PC-9 (cell line): ENCODE results near the gene NPC2. TPM values are rescaled to one million over a fixed set of nuclear protein-coding genes. Genes with fewer than 3 reads are reported as not detected.

Experiments
- BruUV-seq: library from RNA; stranded (reverse); fragments of 400-500 nt; replicated peaks from 2 replicates; lab custom pipeline; 2021; lab: Mats Ljungman, UMichigan
- CTCF ChIA-PET: fragments of 300-600 bp; sonication (Branson Sonifier 250); formaldehyde crosslinking; loops from one replicate; lab custom pipeline; 2022; ENCODE audit warnings: antibody characterized with exemption; lab: Charles Lee
- POLR2A ChIA-PET: fragments of 300-600 bp; sonication (Branson Sonifier 250); formaldehyde crosslinking; loops from one replicate; lab custom pipeline; 2022; ENCODE audit warnings: antibody characterized with exemption; ENCODE audit not compliant: unreplicated experiment; lab: Charles Lee
- DNase-seq, 2 experiments: peaks; one replicate each; pipeline versions ENCODE4 v3.0.0 to v3.0.0-alpha.2; 2015 to 2022; ENCODE audit warnings: mixed read lengths in 1 of 2
- H2AFZ ChIP-seq: fragments of 200-600 bp; sonication (generic); 2 replicates; pipeline ENCODE4 v1.8.1; 2017; ENCODE audit warnings: antibody characterized with exemption
- H3F3A ChIP-seq: fragments of 200-600 bp; sonication (generic); 2 replicates; pipeline ENCODE4 v1.8.1; 2017; ENCODE audit warnings: antibody characterized with exemption, mild to moderate bottlenecking, low read depth; ENCODE audit not compliant: insufficient read depth
- H3K27ac ChIP-seq: fragments of 200-600 bp; sonication (generic); 2 replicates; pipeline ENCODE4 v1.6.1; 2016; ENCODE audit warnings: mixed run types
- H3K27me3 ChIP-seq: fragments of 200-600 bp; sonication (generic); 2 replicates; pipeline ENCODE4 v1.6.1; 2016; ENCODE audit warnings: low read depth, mixed run types; ENCODE audit not compliant: insufficient read depth
- H3K36me3 ChIP-seq: fragments of 200-600 bp; sonication (generic); 2 replicates; pipeline ENCODE4 v1.6.1; 2016; ENCODE audit warnings: low read depth, mixed run types
- H3K4me1 ChIP-seq: fragments of 200-600 bp; sonication (generic); replicated peaks from 2 replicates; pipeline ENCODE4 v1.6.1; 2016; ENCODE audit warnings: mixed run types; ENCODE audit not compliant: insufficient read depth
- H3K4me2 ChIP-seq: fragments of 200-600 bp; sonication (generic); 2 replicates; pipeline ENCODE4 v1.6.1; 2017; ENCODE audit warnings: mixed run types
- H3K4me3 ChIP-seq: fragments of 200-600 bp; sonication (generic); 2 replicates; pipeline ENCODE4 v1.6.1; 2016; ENCODE audit warnings: mixed run types
- H3K79me2 ChIP-seq: fragments of 200-600 bp; sonication (generic); 2 replicates; pipeline ENCODE4 v1.6.1; 2017; ENCODE audit warnings: low read depth, mixed run types
- H3K9me2 ChIP-seq: fragments of 200-600 bp; sonication (generic); 2 replicates; pipeline ENCODE4 v1.8.1; 2017; ENCODE audit warnings: mild to moderate bottlenecking; ENCODE audit not compliant: insufficient read depth
- H3K9me3 ChIP-seq: fragments of 200-600 bp; sonication (generic); 2 replicates; pipeline ENCODE4 v1.8.1; 2016; ENCODE audit warnings: low read depth; ENCODE audit not compliant: insufficient read depth
- H4K20me1 ChIP-seq: fragments of 200-600 bp; sonication (generic); 2 replicates; pipeline ENCODE4 v1.8.1; 2017; ENCODE audit not compliant: insufficient read depth
- CTCF ChIP-seq: fragments of 200-600 bp; sonication (generic); conservative IDR thresholded peaks from 2 replicates; pipeline ENCODE4 v1.6.1; 2017; ENCODE audit warnings: mixed run types, antibody characterized with exemption, mild to moderate bottlenecking, moderate library complexity
- EZH2 ChIP-seq: fragments of 200-600 bp; sonication (generic); IDR thresholded peaks from 2 replicates; pipeline ENCODE4 v1.8.0; 2017; ENCODE audit warnings: antibody characterized with exemption, low read depth
- intact Hi-C: fragments of 100-400 bp; cut with micrococcal nuclease; formaldehyde crosslinking; loops from one replicate; pipeline ENCODE4 v1.10.0; 2022; ENCODE audit not compliant: unreplicated experiment
- total RNA-seq: library from RNA; stranded (reverse); gene quantifications from 2 replicates; pipeline ENCODE4 v1.2.3, GENCODE V29; 2021

The NPC2 gene
- total RNA-seq, 1 experiment from 2014 or later, result 1,010 TPM

DNA sequence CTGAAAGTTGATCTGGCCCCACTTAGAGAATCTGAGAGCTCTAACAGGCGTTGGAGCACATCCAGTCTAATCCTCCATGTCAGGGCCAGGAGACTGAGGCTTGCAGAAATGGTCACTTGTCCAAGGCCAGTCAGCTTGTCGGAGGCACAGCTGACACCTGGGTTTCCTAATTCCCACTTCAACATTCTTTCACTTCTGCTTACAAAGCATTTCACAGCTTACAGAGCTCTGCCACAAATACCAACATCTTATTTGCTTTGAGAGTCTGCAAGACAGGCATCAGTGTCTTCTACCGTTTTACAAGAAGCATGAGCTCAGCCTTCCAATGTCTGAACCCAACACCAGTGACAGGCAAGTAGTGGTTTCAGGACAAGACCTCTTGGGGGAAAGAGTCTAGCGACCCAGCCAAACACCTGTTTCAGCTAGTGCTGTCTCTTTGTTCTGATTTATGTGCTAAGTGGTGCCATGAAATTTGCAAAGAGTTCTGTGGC is 32.3 kb upstream of the NPC2 start:
- H3K4me2 ChIP-seq, result no peak overlapping the region
- no peaks in the 10 kb centered on the region for H3K9me2 ChIP-seq
- no peak overlapping the region for H2AFZ ChIP-seq
- no peaks in the 10 kb centered on the region for H3K9me3 ChIP-seq
- TF ChIP-seq CTCF (no peak), EZH2 (no peak)
- ChIA-PET POLR2A (interaction anchor here (0.6 to 0.7 kb wide), 3 partner anchors 116 to 454 kb away, joined by 4 to 7 read pairs (median 6); no protein-coding TSS in a partner anchor), CTCF (interaction anchor here (1.2 kb wide), 1 partner anchor 47 kb away, joined by 3 read pairs; no protein-coding TSS in a partner anchor)
- intact Hi-C loops, result no loop called here
- BruUV-seq, result no TSS peak
- no peaks in the 10 kb centered on the region for H3K79me2 ChIP-seq
- no peaks in the 10 kb centered on the region for H3K4me1 ChIP-seq
- H3K4me3 ChIP-seq, result no peak overlapping the region
- no peak for DNase-seq
- no peaks in the 10 kb centered on the region for H3F3A ChIP-seq
- H3K27me3 ChIP-seq, result no peaks in the 10 kb centered on the region
- no peak overlapping the region for H3K27ac ChIP-seq
- H4K20me1 ChIP-seq, result no peaks in the 10 kb centered on the region
- H3K36me3 ChIP-seq, result 0 out of 2 replicates have a peak, but pooled peaks cover 6% of the 10 kb centered on the region

DNA sequence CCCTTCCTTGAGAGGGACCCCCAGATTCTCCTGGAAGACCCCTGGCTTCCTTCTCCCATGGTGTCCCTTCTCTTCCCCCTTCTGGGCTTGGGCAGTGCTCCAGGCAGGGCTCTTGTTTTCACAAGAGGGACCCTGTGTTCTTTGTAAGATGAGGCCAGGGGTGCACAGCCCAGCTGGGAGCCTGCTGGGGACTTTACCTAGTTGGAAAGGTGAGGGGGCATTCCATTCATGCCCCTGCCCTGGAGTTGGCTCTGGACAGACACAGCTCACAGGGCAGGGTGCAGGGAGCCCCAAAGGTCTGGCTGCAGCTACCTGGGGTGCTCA is 31.7 kb upstream of the NPC2 start:
- Histone ChIP-seq H3K36me3 (0 out of 2 replicates have a peak, but pooled peaks cover 6% of the 10 kb centered on the region), H4K20me1 (no peaks in the 10 kb centered on the region), H3K4me3 (no peak overlapping the region), H3K79me2 (no peaks in the 10 kb centered on the region), H3K27me3 (no peaks in the 10 kb centered on the region), H2AFZ (no peak overlapping the region), H3K4me1 (no peaks in the 10 kb centered on the region), H3K9me2 (no peaks in the 10 kb centered on the region), H3K9me3 (no peaks in the 10 kb centered on the region), H3K27ac (no peak overlapping the region), H3F3A (no peaks in the 10 kb centered on the region), H3K4me2 (no peak overlapping the region)
- intact Hi-C loops, result no loop called here
- CTCF ChIA-PET, result no interaction called here
- no peak for DNase-seq
- BruUV-seq, result no TSS peak
- POLR2A ChIA-PET, result no interaction called here
- TF ChIP-seq CTCF (no peak), EZH2 (no peak)

DNA sequence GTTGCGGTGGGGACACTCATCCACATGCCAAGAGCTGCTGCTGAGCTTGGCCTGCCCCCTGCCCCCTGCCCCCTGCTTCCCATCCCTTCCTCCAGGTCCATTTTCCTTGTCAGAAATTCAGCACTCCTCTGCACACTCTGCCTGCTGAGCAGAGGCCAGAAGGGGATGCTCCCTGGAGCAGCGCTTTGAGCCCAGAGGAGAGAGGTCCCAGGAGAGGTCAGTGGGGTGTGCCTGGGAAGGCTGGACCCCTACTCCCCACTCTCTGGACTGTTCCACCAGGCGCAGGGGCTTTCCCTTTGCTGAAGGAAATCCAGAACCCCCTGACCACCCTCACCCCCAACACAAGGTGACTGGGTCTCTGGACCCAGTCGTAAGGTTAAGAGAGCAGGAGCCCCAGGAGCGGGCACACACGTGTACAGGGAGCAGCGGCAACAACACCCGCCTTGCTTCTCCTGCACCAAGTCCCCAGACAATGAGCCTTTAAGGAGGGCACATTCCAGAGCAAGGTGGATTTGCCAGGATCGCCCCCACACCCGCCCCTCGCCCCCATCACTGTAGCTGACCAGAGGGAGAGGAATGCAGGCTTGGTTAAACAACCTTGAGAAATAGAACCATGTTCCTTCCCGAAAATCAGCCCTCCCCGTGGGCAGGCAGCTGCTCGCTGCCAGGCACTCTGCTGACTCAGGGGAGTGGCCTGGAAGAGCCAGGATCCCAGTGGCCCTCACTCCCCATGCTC is 31.1 kb upstream of the NPC2 start:
- Histone ChIP-seq H3K79me2 (no peaks in the 10 kb centered on the region), H3K27ac (no peak overlapping the region), H3K4me2 (no peak overlapping the region), H3K27me3 (no peaks in the 10 kb centered on the region), H3K9me2 (no peaks in the 10 kb centered on the region), H4K20me1 (no peaks in the 10 kb centered on the region), H3K36me3 (0 out of 2 replicates have a peak, but pooled peaks cover 6% of the 10 kb centered on the region), H3F3A (no peaks in the 10 kb centered on the region), H2AFZ (no peak overlapping the region), H3K4me3 (no peak overlapping the region), H3K4me1 (no peaks in the 10 kb centered on the region), H3K9me3 (no peaks in the 10 kb centered on the region)
- no TSS peak for BruUV-seq
- POLR2A ChIA-PET, result no interaction called here
- TF ChIP-seq EZH2 (no peak), CTCF (no peak)
- CTCF ChIA-PET, result interaction anchor here (0.6 kb wide), 1 partner anchor 25 kb away, joined by 3 read pairs; no protein-coding TSS in a partner anchor
- intact Hi-C loops, result no loop called here
- DNase-seq, result no peak
